Superior temporal gyrus (tissue), 1 donor: ENCODE measurements around the gene RPS15A.
A peak's percentile ranks its signal among the peaks of the same experiment; 100 is the strongest.

Experiments used
- DNase-seq: peaks from one replicate; pipeline ENCODE4 v3.0.0-alpha.2; 2016; ENCODE audit errors: extremely low spot score

The RPS15A gene

DNA sequence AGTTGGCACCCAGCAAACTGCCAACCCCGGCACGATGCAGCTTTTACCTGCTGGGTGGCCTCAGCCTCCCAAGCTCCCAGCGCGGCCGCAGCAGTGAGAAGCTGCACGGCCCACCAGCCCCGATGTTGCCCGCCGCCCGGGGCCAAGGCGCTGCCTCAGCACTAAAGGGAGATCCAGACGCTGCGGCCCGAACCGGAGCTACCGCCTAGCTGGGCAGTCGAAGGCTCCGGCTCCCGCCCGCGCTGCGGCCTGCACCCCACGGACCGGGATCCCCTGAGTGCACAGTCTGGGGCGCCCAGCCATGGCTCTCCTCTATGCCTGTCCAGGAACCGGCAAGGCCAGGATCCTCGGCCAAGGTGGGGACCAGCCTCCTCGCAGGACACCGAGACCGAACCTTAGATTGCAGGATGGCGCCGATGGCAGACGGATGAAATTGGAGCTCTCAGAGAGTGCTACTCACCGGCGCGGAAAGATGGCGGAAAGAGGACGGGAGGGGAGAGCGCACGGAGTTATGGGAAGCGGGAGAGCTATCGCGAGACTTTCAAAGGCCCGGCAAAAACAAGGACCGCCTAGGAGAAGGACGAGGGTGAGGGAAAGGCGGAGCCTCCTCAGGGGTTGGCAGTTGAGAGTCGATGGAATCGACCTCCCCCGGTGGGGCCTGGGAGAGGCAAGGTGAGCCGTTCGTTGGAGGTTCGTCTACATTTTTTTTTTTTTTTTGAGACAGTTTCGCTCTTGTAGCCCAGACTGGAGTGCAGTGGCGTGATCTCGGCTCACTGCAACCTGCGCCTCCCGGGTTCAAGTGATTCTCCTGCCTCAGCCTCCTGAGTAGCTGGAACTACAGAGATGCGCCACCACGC, at the start of gene RPS15A:
Gene RPS15A (minus strand): TSS at position 485 of the 857 bp plus-strand sequence. CDS start 1,221 bp downstream, outside the sequence.
- DNase-seq = peak; percentile 98

- no peak for DNase-seq
These were observed 49.4 kb upstream of the RPS15A start for GRCh38 chr16:18839555-18839954.

DNA sequence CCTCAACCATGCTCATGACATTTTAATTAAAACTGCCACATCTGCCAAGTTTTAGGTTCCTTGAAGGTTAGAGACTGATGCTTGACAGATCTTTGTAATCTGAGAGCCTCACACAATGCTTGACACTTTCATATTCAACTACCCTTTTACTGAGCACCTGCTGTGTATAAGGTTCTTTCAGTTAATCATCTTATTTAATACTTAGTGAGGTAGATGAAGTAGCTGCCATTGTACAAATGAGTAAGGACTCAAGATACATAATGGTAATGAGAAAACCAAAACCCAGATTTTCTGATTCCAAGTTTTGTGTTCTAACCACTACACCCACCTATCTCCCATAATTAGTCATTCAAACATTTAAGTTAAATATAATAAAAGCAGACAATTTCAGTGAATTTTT, 46.6 kb upstream of the RPS15A start:
- no peak for DNase-seq

GRCh38 chr16:18834864-18835263, 44.7 kb upstream of the RPS15A start:
- DNase-seq = no peak

- no peak for DNase-seq
These were observed 43.8 kb upstream of the RPS15A start for GRCh38 chr16:18833707-18834505.

- DNase-seq = no peak
These were observed 42.5 kb upstream of the RPS15A start for GRCh38 chr16:18832613-18833012.

DNA sequence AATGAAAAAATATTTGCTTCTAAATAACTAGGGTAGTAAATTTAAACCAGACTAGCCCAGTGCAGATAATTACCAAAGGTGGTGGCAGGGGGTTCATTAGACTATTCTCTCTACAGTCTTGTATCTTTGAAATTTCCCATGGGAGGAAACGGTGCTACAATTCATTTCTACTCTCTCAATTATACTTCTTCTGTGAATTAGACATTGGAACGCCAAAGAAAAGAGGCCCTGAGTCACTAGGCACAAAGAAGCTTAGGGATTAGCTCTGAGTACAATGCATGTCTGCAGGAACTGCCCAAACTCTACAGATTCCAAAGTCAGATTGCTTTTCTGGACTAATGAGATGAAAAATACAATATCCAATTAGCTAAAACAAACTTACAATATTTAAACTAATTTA, 41.9 kb upstream of the RPS15A start:
- DNase-seq = no peak

DNA sequence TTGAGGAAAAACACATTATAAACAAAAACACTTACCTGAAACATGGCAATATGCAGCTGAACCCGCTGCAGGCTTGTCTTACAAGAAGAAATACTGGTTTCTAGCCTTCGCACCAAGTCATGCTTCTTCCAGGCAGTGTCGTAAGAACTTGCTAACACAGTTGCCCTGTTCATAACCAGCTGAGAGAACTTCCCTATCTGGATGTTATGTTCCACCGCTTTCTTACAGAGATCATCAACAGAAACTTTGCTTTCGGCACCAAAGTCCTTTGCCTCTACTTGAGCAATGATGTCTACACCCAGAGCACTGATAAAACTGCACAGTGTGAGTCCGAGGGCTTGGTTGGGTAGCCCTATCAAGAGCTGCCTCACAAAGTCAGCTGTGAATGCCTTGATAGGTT, 39.1 kb upstream of the RPS15A start:
- DNase-seq = no peak

DNA sequence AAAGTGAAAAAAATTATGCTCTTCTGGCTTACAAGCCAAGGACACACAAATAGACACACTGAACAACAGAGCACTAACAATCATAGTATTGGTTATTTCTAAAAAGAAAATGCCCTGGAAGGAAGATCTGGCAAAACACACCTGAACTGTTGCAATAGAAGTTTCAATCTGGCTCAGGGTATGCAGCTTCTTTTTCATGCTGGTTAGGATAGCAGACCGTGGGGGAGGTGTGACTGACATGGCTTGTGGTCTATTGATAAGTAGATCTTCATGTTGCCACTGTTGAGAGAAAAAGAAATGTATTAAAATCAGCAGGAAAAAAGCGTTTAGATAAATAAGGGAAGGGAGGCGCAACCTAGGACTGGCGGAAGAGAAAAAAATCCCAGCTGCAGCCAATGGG, 37.8 kb upstream of the RPS15A start:
- DNase-seq = no peak

DNA sequence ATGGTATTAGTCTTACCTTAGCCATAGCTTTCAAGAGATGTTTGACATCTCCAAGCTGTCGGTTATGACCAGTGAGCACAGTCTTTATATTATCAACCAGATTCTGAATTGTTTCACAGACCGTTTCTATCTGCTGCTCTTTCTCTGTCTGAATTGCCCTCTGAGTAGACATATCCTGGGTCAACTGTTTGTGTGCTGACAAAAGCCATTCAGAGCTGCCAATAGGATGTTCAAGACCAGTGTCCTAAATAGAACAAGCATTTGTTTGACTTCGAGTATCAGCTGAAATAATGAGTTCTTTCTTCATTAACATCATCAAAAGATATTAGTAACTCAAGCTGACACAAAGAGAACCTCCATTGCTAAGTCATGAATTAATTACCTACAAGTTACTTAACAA, 26.2 kb upstream of the RPS15A start:
- DNase-seq = peak; percentile 74

GRCh38 chr16:18811925-18812324, 21.8 kb upstream of the RPS15A start:
- no peak for DNase-seq

DNA sequence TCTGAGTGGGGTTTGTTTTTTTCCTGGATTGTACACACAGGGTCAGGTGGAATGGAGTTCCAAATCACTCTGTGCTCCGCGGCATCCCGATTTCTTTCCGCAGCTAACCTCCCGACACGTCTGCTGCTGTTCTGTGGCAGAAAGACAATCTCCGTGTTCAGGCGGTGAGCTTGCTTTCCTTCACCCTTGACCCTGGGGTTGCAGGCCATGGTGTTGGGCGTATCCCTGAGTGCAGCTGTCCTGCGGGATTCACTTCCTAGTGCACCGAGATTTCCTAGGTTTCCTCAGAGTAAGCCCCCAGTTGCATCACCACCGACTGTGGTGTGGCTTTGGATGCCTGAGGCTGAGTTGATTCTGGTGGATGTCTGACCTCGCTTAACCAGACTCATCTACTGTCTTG, 19.0 kb upstream of the RPS15A start:
- no peak for DNase-seq

DNA sequence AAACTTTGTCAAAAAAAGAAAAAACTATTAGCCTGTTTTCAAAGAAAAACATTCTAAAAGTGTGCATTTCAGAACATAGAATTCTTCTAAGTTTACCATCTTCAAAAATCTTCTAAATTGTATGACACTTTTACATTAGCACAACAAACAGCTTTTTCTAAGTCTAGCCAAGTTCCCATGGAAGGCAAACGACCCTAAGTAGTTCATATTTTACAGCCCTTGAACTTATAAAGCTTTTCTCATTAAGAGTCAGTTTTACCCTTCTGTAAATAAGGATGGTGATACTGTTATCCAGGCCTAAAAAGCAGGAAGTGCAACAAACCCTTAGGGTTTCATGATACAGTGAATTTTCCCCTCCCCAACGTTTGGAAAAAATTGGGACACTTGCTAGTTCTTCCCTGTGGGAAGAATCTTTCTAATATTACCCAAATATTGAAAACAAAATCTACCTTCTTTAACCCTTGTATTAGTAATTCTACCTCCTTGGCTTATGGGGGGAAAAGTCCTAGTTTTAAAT, 15.2 kb upstream of the RPS15A start:
- DNase-seq = no peak

DNA sequence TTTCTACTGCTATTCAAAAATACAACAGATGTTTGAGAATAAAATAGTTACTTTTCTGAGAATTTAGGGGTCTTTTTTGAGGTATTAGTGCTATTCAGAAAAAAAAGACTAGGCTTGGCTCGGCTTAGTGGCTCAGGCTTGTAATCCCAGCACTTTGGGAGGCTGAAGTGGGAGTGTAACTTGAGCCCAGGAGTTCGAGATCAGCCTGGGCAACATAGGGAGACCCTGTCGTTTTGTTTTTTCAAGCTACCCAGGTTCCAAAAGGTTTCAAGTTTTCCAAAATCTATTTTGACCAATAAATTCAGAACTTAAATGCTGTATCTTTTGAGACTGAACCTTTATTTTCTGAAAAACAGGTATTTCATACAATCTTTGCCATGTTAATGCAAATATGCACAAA, 14.4 kb upstream of the RPS15A start:
- no peak for DNase-seq

- peak; percentile 43 for DNase-seq
These were observed 13.7 kb upstream of the RPS15A start for GRCh38 chr16:18803569-18804462.

GRCh38 chr16:18802767-18803343, 12.7 kb upstream of the RPS15A start:
- DNase-seq = no peak

GRCh38 chr16:18801145-18801972, 11.2 kb upstream of the RPS15A start, which contains the start of gene ARL6IP1:
TSS of gene ARL6IP1 (minus strand) at chr16:18801549. CDS start at chr16:18801466, 83 bp downstream.
- DNase-seq = peak; percentile 100

DNA sequence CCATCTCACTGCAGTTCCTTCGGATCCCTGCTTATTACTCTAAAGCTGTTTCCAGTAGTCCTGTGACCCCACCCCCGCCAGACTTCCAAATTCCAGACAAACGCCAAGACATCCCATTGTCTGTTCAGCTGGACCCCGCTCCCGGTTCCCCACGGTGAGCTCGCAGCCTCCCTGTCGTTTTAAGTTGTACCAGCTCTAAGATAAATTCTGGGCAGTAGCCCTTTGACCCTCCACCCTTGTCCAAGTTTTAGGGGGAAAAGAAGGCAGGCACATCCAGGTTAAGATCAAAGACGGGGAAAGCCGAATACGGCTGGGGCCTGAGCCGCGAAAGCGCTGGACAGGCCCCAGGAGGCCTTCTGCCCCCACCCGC, 10.6 kb upstream of the RPS15A start:
- DNase-seq = no peak

DNA sequence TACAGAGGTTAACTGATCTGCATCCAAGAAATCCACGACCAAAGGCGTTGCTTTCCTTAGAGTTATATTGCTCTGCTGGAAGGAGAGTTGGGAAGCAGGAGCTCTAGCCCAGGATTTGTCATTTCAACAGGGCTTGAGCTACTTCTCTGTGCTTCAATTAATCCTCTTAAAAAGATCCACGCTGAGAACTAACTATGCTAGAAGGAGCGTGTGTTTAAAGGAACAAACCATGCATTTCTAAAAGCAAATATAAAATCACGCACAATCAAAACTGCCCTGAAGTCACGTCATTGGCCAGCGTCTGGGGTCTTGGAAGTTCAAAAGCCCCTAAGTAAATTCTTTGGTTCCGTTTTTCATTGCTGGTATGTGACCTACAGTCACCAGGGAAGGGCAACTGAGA, 10.2 kb upstream of the RPS15A start:
- no peak for DNase-seq

- DNase-seq = no peak
These were observed 9.4 kb upstream of the RPS15A start for GRCh38 chr16:18799500-18799899.
